NT2/D1 (cell line): ENCODE results near the gene CD300E.

Experiments
- SUZ12 ChIP-seq: IDR thresholded peaks from 2 replicates; pipeline ENCODE4 v1.6.1; 2011; ENCODE audit not compliant: insufficient read length, insufficient read depth; ENCODE audit errors: extremely low read depth
- YY1 ChIP-seq: IDR thresholded peaks from 2 replicates; pipeline ENCODE4 v1.6.1; 2011; ENCODE audit not compliant: insufficient read length, insufficient read depth
- ZNF274 ChIP-seq: IDR thresholded peaks from 2 replicates; pipeline ENCODE4 v1.6.1; 2011; ENCODE audit warnings: mild to moderate bottlenecking, low read depth, low read length

- TF ChIP-seq ZNF274: no peak
- TF ChIP-seq YY1: no peak
- no peak for TF ChIP-seq SUZ12
Observed at GRCh38 chr17:74579900-74580299, 43.6 kb downstream of the CD300E start.
